OCI-LY1 (cell line): ENCODE measurements around the gene REC114.

Experiments
- CTCF ChIP-seq: fragments of 200-600 bp; sonication (generic), shearing (Covaris generic); IDR thresholded peaks from 2 replicates; pipeline ENCODE4 v1.5.1; 2017; ENCODE audit warnings: mild to moderate bottlenecking, antibody characterized with exemption, low read length, moderate library complexity, mixed read lengths
- EZH2 ChIP-seq: fragments of 200-600 bp; sonication (generic), shearing (Covaris generic); IDR thresholded peaks from 2 replicates; pipeline ENCODE4 v1.8.0; 2017; ENCODE audit warnings: borderline replicate concordance, mixed run types, mild to moderate bottlenecking, antibody characterized with exemption, low read length, moderate library complexity, mixed read lengths

- TF ChIP-seq CTCF: no peak
- no peak for TF ChIP-seq EZH2
Measured at GRCh38 chr15:73393336-73393735, 49.6 kb upstream of the REC114 start.
